Testis (tissue), 2 donors: ENCODE data around the gene TGFBR3.

Experiments used
- POLR2A ChIP-seq: fragments of 450-650 bp; IDR thresholded peaks from one replicate; pipeline ENCODE4 v1.6.1; 2017; ENCODE audit warnings: antibody characterized with exemption, mild to moderate bottlenecking, moderate library complexity
- TF ChIP-seq, protein P1 (sequence below), 3 experiments: fragments of 450-650 bp in 2 of 3; fragments of 200-600 bp in 1 of 3; sonication (generic) in 1 of 3; IDR thresholded peaks; one replicate each; pipeline ENCODE4 v1.5.1; 2016 to 2019; ENCODE audit warnings: antibody characterized with exemption in 3 of 3, mild to moderate bottlenecking in 2 of 3, moderate library complexity in 1 of 3

DNA sequence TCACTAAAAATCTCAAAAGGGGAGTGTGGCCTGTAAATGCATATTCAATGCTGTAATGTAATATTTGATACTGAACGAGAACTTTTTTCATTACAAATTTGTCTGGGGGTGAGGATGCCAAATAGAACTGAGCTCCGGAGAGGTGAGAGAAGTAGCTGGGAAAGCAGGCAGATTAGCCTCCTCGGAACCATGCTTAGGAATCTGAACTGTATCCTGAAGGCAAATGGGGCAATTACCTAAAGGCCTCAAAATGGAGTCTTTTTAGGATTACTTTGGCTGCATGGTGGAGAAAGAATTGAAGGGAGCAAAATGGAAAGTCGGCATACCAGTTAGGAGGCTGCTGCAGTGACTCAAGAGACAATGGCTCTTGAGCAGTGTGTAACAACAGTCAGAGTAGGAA lies 206.5 kb downstream of the TGFBR3 start:
- no peak for TF ChIP-seq POLR2A
- TF ChIP-seq, protein P1, sequence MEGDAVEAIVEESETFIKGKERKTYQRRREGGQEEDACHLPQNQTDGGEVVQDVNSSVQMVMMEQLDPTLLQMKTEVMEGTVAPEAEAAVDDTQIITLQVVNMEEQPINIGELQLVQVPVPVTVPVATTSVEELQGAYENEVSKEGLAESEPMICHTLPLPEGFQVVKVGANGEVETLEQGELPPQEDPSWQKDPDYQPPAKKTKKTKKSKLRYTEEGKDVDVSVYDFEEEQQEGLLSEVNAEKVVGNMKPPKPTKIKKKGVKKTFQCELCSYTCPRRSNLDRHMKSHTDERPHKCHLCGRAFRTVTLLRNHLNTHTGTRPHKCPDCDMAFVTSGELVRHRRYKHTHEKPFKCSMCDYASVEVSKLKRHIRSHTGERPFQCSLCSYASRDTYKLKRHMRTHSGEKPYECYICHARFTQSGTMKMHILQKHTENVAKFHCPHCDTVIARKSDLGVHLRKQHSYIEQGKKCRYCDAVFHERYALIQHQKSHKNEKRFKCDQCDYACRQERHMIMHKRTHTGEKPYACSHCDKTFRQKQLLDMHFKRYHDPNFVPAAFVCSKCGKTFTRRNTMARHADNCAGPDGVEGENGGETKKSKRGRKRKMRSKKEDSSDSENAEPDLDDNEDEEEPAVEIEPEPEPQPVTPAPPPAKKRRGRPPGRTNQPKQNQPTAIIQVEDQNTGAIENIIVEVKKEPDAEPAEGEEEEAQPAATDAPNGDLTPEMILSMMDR (IDR thresholded peaks at IDR 0.05), result no peak
